ENCODE measurements around the gene DCXR. TPM values are rescaled to one million over a fixed set of nuclear protein-coding genes. Genes with fewer than 3 reads are reported as not detected.

DCXR gene
- total and polyA plus RNA-seq, 2 of the 13 experiments (the other 11 are each of a cell fraction or from before 2014, with no cell fraction given), result 287 to 311 TPM

DNA sequence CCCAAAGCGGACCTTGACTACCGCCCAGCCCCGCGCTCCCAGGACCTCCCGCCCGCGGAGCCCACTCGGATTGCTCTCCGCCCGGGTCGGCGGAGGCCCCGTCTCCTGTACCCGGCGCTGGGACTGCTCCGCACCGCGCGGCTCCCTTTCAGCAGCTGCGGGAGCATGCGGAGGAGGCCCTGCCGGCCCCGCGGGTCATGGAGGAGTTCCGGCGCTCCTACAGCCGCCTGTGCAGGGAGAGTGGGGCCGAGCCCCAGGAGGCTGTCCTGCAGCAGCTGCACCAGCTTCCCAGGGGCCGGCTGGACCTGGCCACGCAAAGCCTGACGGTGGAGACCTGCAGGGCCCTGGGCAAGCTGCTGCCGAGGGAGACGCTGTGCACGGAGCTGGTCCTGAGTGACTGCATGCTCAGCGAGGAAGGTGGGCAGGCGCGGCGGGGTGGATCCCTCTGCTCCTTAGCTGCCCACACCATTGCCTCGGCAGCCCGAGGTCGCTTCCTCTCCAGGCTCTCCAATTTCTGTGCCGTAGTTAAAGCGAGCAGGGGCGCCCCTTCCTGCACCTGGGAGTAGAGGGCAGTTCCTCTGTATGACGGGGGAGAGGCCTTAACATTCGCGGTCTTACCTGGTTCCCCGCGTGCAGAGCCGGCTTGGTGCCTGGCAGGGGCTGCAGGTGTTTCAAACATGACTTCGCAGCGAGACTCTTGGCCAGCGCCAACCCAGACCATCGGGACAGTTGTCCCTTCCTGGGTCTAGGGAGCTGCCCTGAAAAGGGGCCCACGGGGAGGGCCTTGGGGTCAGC is 13.9 kb downstream of the DCXR start (continued):
- 0 out of 2 replicates have a peak, but pooled peaks have one; percentile 61 for TF ChIP-seq ZNF605 (CRISPR knock-in tag; IDR thresholded peaks at IDR 0.05)
- TF ChIP-seq, protein P1, sequence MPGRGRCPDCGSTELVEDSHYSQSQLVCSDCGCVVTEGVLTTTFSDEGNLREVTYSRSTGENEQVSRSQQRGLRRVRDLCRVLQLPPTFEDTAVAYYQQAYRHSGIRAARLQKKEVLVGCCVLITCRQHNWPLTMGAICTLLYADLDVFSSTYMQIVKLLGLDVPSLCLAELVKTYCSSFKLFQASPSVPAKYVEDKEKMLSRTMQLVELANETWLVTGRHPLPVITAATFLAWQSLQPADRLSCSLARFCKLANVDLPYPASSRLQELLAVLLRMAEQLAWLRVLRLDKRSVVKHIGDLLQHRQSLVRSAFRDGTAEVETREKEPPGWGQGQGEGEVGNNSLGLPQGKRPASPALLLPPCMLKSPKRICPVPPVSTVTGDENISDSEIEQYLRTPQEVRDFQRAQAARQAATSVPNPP (CRISPR knock-in tag; IDR thresholded peaks at IDR 0.05), result peak; percentile 82; the same call in 1 of the 2 replicates
- TF ChIP-seq ZNF33B (CRISPR knock-in tag; IDR thresholded peaks at IDR 0.05), result 0 out of 2 replicates have a peak, but pooled peaks have one; percentile 32
- TF ChIP-seq NONO (IDR thresholded peaks at IDR 0.05), result no peak
- TF ChIP-seq NONO (CRISPR knock-in tag; conservative IDR thresholded peaks at IDR 0.05), result peak; percentile 78; the same call in 1 of the 2 replicates
- no peak for TF ChIP-seq SOX5 (CRISPR knock-in tag; IDR thresholded peaks at IDR 0.05; ENCODE audit: borderline replicate concordance)
- TF ChIP-seq ZNF776 (CRISPR knock-in tag; IDR thresholded peaks at IDR 0.05), result peak; percentile 85
- TF ChIP-seq, protein P2, sequence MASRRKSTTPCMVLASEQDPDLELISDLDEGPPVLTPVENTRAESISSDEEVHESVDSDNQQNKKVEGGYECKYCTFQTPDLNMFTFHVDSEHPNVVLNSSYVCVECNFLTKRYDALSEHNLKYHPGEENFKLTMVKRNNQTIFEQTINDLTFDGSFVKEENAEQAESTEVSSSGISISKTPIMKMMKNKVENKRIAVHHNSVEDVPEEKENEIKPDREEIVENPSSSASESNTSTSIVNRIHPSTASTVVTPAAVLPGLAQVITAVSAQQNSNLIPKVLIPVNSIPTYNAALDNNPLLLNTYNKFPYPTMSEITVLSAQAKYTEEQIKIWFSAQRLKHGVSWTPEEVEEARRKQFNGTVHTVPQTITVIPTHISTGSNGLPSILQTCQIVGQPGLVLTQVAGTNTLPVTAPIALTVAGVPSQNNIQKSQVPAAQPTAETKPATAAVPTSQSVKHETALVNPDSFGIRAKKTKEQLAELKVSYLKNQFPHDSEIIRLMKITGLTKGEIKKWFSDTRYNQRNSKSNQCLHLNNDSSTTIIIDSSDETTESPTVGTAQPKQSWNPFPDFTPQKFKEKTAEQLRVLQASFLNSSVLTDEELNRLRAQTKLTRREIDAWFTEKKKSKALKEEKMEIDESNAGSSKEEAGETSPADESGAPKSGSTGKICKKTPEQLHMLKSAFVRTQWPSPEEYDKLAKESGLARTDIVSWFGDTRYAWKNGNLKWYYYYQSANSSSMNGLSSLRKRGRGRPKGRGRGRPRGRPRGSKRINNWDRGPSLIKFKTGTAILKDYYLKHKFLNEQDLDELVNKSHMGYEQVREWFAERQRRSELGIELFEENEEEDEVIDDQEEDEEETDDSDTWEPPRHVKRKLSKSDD (CRISPR knock-in tag; IDR thresholded peaks at IDR 0.05; ENCODE audit: low read depth), result 0 out of 2 replicates have a peak, but pooled peaks have one; percentile 35
- TF ChIP-seq HNRNPL (IDR thresholded peaks at IDR 0.05; ENCODE audit: low read depth, low read length), result 0 out of 2 replicates have a peak, but pooled peaks have one; percentile 38
- TF ChIP-seq ZNF225 (CRISPR knock-in tag; IDR thresholded peaks at IDR 0.05), result peak; percentile 37; the same call in 1 of the 2 replicates
- peak; percentile 85 for TF ChIP-seq BORCS8-MEF2B (CRISPR knock-in tag; IDR thresholded peaks at IDR 0.05)
- TF ChIP-seq ZNF598 (CRISPR knock-in tag; IDR thresholded peaks at IDR 0.05; ENCODE audit: borderline replicate concordance), result no peak
- TF ChIP-seq ZNF782 (CRISPR knock-in tag; IDR thresholded peaks at IDR 0.05; ENCODE audit: borderline replicate concordance), result 0 out of 2 replicates have a peak, but pooled peaks have one; percentile 74
- 0 out of 2 replicates have a peak, but pooled peaks have one; percentile 23 for TF ChIP-seq NFE2L1 (CRISPR knock-in tag; IDR thresholded peaks at IDR 0.05; ENCODE audit: borderline replicate concordance)
- TF ChIP-seq ZNF777 (CRISPR knock-in tag; IDR thresholded peaks at IDR 0.05), result 0 out of 2 replicates have a peak, but pooled peaks have one; percentile 7
